ENCODE measurements around the gene PCARE.
A peak's percentile ranks its signal among the peaks of the same experiment; 100 is the strongest.

PCARE gene

GRCh38 chr2:29066271-29066860, 8.0 kb downstream of the PCARE start:
- DNase-seq (ENCODE audit: low read depth, low spot score) = no peak
- no peak overlapping the region for H3K4me3 ChIP-seq (ENCODE audit: low read length)

GRCh38 chr2:29065068-29065811, 9.1 kb downstream of the PCARE start:
- no peak for DNase-seq (ENCODE audit: low read depth, low spot score)
- H3K4me3 ChIP-seq (ENCODE audit: low read length) = no peak overlapping the region

- DNase-seq (ENCODE audit: low read depth, low spot score) = no peak
- no peak overlapping the region for H3K4me3 ChIP-seq (ENCODE audit: low read length)
These were observed 9.6 kb downstream of the PCARE start for GRCh38 chr2:29064746-29065067.

DNA sequence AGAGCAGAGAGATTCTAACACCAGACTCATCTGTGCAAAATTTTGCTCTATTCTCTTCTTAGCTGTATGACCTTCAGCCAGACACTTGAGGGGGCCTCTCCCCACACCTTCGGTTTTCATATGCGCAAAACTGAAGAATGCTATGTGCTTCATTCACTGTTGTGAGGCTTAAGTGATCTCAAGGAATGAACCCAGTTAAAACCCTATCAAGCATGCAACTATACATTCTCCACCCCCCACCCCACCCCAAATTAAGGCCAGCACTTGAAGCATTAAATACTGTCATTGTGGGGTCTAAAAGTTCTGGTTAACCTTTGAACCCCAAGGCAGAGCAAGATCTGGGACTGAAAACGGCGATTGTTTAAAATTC, 10.0 kb downstream of the PCARE start:
- no peak overlapping the region for H3K4me3 ChIP-seq (ENCODE audit: low read length)
- no peak for DNase-seq (ENCODE audit: low read depth, low spot score)

GRCh38 chr2:29063646-29064345, 10.5 kb downstream of the PCARE start:
- no peak overlapping the region for H3K4me3 ChIP-seq (ENCODE audit: low read length)
- DNase-seq (ENCODE audit: low read depth, low spot score) = no peak

DNA sequence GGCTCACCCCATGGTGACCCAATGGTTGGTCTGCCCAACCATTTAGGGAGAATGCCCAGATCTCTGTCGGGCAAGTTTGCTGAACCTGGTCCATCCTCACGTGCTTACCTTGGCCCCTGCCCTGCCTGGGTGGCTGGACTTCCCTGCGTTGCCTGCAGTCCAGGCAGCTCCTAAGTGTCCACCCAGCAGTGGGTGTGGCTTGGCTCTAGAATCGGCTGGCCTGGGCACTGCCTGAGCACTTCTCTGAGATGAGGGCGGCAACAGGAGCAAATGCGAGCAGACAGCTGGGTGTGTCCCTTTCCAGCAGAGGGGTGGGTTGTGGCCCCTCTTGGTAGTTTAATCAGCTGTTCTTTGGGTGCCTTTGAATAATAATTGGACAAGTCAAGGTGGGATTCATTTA, 11.3 kb downstream of the PCARE start:
- no peak for DNase-seq (ENCODE audit: low read depth, low spot score)
- H3K4me3 ChIP-seq (ENCODE audit: low read length) = no peak overlapping the region

DNA sequence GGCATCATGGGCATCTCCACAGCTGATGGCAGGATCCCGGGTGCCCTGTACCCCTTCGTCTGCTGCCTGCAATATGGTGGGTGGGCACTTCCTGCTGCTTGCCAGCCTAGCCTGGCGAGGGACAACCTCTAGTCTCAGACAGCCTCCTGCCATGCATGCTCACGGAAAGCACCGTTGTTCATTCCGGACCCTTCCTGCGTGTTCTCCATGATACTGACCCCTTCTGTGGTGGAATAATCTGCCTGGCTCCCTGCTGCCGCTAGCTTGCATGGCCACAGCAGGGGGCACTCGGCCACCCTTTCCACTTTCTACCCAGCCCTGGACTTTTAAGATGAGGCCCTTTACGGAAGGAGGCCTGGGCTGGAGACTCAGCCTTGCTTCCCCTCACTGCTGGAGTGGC, 12.0 kb downstream of the PCARE start:
- H3K4me3 ChIP-seq (ENCODE audit: low read length) = no peak overlapping the region
- no peak for DNase-seq (ENCODE audit: low read depth, low spot score)

DNA sequence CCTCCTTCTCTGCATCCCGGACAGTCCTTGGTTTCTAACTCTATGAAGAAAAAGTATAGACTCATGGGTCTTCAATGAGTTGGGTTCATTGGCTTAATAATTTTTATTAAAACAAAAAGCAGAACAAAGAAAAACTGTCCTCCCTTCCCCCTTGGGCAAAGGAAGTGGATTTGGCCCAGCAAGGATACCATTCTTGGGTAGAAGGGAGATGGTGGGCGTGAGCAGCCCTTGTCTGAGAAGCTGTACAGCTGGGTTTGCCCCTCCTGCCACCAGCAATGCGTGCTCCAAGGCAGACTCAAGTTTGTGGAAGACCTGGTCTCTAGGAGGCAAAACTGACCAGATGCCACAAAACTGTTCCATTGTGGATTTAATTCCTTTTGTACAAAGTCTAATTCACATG, 12.7 kb downstream of the PCARE start:
- DNase-seq (ENCODE audit: low read depth, low spot score) = no peak
- H3K4me3 ChIP-seq (ENCODE audit: low read length) = no peak overlapping the region

DNA sequence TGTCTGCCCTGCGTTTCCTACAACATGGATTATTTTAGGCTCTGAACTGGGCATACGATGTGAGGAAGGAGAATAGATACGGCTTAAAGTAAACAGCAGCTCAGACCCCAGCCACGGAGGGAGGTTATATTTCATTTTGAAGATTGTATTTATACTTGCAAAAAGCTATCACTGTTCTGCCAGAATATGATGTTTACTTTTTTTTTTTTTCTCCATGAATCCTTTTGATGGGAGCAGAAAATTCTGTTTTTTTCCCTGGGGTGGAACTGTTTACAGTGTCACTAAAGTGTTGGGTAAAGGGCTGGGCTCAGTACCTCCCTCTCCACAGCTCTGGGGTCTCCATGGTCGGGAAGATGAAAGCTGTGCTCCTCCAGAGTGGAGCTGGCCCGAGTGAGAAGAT, 13.1 kb downstream of the PCARE start:
- DNase-seq (ENCODE audit: low read depth, low spot score) = no peak
- no peak overlapping the region for H3K4me3 ChIP-seq (ENCODE audit: low read length)

GRCh38 chr2:29060441-29060840, 13.9 kb downstream of the PCARE start:
- H3K4me3 ChIP-seq (ENCODE audit: low read length) = no peak overlapping the region
- DNase-seq (ENCODE audit: low read depth, low spot score) = no peak

DNA sequence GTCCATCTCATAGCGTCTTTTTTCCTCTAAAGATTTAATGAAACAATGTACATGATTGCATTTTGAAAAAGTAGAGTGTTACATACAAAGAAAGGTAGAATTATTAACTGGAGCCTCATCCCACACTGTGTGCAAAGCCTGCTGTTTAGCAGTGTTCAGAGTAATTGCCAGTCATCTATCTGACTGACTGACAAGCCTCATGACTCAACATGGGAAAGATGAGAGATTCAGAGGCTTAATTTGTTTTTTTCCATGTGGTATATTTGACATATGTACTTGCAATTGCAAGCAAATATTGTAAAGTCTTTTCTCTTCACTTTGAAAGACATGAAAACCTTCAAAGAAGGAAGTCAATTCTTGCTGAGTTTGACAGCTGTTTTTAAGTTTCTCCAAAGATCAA, 14.7 kb downstream of the PCARE start:
- DNase-seq (ENCODE audit: low read depth, low spot score) = no peak
- no peak overlapping the region for H3K4me3 ChIP-seq (ENCODE audit: low read length)

DNA sequence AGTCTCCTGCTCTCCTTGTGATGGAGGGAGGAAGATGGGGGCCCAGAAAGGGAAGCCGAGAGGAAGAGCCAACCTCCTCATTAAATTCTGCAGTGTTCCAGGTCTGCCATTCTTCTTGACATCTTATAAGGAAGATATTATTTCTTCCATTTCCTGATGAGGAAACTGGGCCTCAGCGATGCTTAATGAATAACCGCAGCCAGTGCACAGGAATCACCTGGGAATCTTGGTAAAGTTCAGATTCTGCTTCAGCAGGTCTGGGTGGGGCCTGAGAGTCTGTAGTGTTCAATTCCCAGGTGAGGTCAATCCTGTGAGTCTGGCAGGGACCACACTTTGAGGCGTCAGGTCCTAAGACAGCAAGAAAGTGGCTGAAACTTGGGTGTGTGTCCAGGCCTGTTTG, 17.3 kb downstream of the PCARE start:
- no peak for DNase-seq (ENCODE audit: low read depth, low spot score)
- no peak overlapping the region for H3K4me3 ChIP-seq (ENCODE audit: low read length)

DNA sequence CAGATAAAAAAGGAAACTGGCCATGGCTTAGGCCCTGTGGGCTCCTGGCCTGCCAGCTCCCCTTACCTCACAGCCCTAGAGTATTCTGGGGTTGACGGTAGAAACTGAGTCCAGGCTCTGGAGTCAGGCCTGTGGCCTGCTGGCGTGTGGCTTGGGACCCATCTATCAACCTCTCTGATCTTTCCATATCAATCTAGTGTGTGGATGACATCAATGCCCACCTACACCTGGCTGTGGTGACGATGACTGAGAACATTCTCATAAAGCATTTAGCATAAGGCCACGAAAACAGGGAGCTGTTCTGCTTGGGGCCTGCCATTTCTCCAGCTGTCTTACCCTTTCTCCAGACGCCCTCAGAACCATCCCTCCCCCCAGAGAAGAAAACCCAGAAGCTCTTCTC, 17.9 kb downstream of the PCARE start:
- no peak for DNase-seq (ENCODE audit: low read depth, low spot score)
- H3K4me3 ChIP-seq (ENCODE audit: low read length) = no peak overlapping the region

DNA sequence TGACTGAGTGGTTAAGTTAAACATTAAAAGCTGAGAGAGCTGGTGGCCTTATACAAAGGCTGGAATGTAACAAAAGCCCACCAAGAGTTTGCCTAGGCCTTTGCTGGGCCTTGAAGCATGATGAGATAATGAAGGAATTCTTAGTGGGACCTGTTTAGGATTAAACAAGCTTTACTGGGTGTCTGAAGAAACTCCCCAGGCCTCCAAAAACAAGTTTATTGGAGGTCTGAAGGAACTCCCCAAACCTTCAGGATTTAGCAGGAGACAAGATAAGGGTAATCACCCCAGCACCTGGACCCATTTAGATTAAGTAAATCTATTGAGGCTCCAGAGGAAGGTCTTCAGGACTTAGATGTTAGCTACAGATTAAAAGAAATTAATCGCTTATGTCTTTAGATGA, 18.7 kb downstream of the PCARE start:
- no peak overlapping the region for H3K4me3 ChIP-seq (ENCODE audit: low read length)
- DNase-seq (ENCODE audit: low read depth, low spot score) = no peak

GRCh38 chr2:29054430-29054829, 19.9 kb downstream of the PCARE start:
- H3K4me3 ChIP-seq (ENCODE audit: low read length) = no peak overlapping the region
- DNase-seq (ENCODE audit: low read depth, low spot score) = no peak

DNA sequence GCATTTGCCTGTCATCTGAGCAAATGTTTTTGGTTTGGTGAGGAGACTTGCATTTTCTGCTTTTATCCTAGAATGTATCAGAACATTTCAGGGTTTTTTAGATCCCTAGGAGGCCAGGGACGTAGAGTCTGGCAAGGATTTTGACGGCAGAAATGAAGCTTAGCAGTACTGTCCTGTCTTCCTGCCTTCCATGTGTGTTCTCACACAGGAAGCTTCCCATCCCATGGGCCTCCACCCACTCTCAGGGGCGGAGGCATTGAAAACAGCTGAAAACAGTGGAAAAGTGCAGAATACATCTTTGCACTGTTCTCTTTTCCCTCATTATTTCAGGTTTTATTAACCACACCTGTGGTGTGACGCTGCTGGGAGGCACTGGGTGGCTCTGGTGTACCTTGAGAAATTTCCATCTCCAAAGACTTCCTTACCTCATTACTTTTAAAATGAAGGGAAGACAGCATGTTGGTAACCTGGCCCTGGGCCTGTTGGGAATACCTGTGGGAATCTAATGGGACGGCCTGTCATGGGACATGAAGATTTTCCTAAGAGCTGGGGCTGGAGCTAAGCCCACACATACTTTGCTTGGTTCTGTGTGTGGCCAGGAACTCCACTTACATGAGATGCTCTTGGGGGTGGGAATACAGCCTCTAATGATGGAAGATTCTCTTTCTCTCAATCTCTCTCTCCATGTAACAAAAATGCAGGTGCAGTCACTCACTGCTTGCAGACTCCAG, 20.5 kb downstream of the PCARE start:
- no peak overlapping the region for H3K4me3 ChIP-seq (ENCODE audit: low read length)
- no peak for DNase-seq (ENCODE audit: low read depth, low spot score)

DNA sequence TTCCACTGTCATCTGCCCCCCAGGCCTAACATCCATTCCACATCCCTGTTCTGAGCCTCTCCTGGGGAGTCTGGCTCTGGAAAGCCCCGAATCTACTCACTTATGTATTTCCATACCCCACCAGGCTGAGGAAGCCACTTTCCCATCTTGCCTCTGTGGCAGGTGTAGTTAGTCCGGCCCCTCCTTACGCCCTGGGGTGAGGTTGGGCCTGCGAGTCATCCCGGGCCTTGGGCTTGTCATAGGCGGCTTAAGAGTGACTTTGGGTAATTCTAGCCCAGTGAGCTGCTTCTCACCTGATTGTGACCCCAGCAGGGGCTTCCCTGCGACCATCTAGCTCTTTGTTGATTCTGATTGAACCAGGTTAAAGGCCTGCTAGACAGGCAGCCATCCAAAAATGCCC, 21.1 kb downstream of the PCARE start:
- no peak for DNase-seq (ENCODE audit: low read depth, low spot score)
- no peak overlapping the region for H3K4me3 ChIP-seq (ENCODE audit: low read length)

DNA sequence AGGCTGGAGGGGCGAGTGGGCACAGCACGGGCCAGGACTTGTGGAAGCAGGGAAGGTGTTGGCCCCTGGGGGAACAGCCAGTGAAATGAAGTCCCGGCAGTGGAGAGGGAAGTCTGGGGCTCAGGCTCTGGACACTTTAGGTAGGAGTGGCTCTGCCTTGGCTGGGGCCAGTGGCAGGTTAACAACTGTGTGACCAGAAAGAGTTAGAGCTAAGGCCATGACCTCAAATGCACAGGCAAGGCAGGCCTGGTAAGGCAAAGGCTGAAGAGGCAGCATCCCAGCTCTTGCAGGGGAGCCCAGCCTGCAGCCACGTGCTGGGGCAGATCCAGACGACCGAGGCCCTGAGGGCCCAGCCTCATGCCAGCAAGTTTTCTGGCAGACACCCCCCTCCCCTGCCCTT, 21.5 kb downstream of the PCARE start:
- no peak overlapping the region for H3K4me3 ChIP-seq (ENCODE audit: low read length)
- DNase-seq (ENCODE audit: low read depth, low spot score) = no peak

DNA sequence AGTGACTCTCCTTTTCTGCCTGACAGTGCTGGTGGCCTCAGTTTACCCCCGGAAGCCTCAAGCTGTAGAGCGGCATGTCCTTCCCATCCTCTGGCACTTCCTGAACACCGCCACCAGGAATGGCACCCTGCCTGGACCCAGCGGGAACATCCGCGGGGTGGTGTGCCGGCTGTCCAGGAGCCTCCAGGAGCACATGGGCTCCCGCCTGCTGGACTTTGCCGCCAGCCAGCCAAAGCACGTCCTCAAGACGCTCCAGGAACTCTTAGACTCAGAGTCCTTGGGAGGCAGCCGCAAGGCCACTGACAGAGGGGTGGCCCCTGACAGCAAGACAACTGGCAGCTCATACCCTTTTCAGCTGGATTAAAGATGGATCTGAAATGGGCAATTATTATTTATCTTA, 22.6 kb downstream of the PCARE start:
- no peak overlapping the region for H3K4me3 ChIP-seq (ENCODE audit: low read length)

DNA sequence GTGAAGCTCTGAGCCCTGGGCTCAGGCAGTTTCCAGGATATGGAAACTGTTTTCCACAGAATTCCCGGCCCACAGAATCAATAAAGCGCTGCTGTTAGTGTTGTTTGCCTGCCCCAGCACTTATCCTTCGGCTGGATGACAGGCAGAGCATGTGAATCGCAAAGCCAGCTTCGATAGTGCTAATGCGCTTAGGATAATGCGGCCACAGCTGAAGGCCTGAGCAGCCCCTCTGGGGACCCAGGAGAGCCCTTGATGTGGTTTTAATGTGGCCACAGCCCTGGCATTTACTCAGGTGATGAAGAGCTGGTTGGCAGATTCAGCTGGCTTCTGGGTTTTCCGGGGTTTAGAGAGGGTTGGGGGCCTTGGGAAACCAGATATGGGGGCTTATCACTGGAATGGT, 23.7 kb downstream of the PCARE start:
- H3K4me3 ChIP-seq (ENCODE audit: low read length) = no peak overlapping the region

More for the DNA sequence above, 22.6 kb downstream of the PCARE start:
- DNase-seq (ENCODE audit: low read depth, low spot score) = no peak

More for the DNA sequence above, 23.7 kb downstream of the PCARE start:
- peak; percentile 28 for DNase-seq (ENCODE audit: low read depth, low spot score)

Data from Jurkat, Clone E6-1 (cell line).